SU-DHL-6 (cell line): ENCODE results near the gene TXN2.

Source experiments
- EZH2phosphoT487 ChIP-seq: fragments of 200-600 bp; sonication (generic), shearing (Covaris generic); conservative IDR thresholded peaks from 2 replicates; pipeline ENCODE4 v1.6.1; 2018; ENCODE audit warnings: mild to moderate bottlenecking, antibody characterized with exemption, low read length, moderate library complexity, mixed read lengths
- TF ChIP-seq, protein P1 (sequence below): fragments of 200-600 bp; sonication (generic); IDR thresholded peaks from one replicate; pipeline ENCODE4 v1.5.1; 2017; ENCODE audit warnings: antibody characterized with exemption, mild to moderate bottlenecking, low read length, moderate library complexity; ENCODE audit not compliant: insufficient read depth, poor library complexity, severe bottlenecking

DNA sequence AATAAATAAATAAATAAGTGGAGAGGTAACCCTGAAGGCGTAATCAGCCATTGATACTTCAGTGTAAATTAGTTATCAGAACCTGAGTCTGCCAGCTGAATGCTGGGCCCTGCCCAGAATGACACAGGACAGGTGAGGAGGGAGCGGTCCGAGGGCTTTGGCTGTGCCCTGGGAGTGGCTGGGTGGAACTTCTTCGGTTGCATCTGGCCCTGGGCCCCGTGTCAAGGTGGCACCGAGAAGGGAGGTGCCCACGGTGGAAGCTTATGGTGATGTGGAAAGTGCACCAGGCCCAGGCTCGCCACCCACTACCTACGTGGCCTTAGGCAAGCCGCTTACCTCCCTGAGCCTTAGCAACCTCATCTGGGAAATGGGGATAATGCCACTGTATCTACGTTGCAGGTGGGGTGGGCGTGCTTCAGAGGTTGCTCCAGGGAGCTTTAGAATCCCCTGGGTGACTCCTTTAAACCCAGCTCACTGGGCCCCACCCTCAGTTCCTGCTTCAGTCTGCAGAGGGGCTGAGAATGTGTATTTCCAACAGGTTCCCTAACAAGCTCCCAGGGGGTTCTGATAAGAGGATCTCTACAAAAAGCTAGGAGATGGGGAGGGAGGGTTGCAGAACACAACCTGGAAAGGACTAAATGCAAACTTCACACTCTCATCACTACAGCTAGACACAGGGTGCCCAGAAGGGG, 38.8 kb downstream of the TXN2 start:
- TF ChIP-seq, protein P1, sequence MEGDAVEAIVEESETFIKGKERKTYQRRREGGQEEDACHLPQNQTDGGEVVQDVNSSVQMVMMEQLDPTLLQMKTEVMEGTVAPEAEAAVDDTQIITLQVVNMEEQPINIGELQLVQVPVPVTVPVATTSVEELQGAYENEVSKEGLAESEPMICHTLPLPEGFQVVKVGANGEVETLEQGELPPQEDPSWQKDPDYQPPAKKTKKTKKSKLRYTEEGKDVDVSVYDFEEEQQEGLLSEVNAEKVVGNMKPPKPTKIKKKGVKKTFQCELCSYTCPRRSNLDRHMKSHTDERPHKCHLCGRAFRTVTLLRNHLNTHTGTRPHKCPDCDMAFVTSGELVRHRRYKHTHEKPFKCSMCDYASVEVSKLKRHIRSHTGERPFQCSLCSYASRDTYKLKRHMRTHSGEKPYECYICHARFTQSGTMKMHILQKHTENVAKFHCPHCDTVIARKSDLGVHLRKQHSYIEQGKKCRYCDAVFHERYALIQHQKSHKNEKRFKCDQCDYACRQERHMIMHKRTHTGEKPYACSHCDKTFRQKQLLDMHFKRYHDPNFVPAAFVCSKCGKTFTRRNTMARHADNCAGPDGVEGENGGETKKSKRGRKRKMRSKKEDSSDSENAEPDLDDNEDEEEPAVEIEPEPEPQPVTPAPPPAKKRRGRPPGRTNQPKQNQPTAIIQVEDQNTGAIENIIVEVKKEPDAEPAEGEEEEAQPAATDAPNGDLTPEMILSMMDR, result no peak
- no peak for TF ChIP-seq EZH2phosphoT487
